Adrenal gland (tissue), 12 donors: ENCODE results near the gene MEOX1. TPM values are rescaled to one million over a fixed set of nuclear protein-coding genes. Genes with fewer than 3 reads are reported as not detected.

Source experiments
- DNase-seq, 7 donors: peaks; one replicate each; pipeline ENCODE4 v3.0.0-alpha.2; 2019 to 2020
- H3K27ac ChIP-seq, 5 donors: fragments of 200-600 bp; sonication (generic) in 4 of 5; 1 replicate in 3 of 5; 2 replicates in 2 of 5; pipeline versions ENCODE4 v1.5.1 to v1.8.0; 2016 to 2020; ENCODE audit warnings: mild to moderate bottlenecking in 1 of 5
- H3K27me3 ChIP-seq: fragments of 200-600 bp; 2 replicates; pipeline ENCODE4 v1.8.0; 2021
- H3K36me3 ChIP-seq, 2 donors: fragments of 200-600 bp; replicated peaks in 1 of 2; 1 replicate in 1 of 2; 2 replicates in 1 of 2; pipeline versions ENCODE4 v1.5.1 to v1.8.0; 2018 to 2022
- H3K4me1 ChIP-seq, 2 donors: fragments of 200-600 bp; replicated peaks in 1 of 2; 1 replicate in 1 of 2; 2 replicates in 1 of 2; pipeline versions ENCODE4 v1.5.1 to v1.8.0; 2018 to 2021
- H3K4me3 ChIP-seq, 4 donors: fragments of 200-600 bp; sonication (generic) in 3 of 4; one replicate each; pipeline ENCODE4 v1.5.1; 2016 to 2018
- H3K9me3 ChIP-seq, 3 donors: fragments of 200-600 bp; sonication (generic) in 1 of 3; replicated peaks in 1 of 3; 1 replicate in 2 of 3; 2 replicates in 1 of 3; pipeline versions ENCODE4 v1.5.1 to v1.8.0; 2016 to 2021
- CTCF ChIP-seq, 6 experiments: fragments of 450-650 bp in 4 of 6; fragments of 200-600 bp in 2 of 6; sonication (generic) in 1 of 6; IDR thresholded peaks; 1 replicate in 5 of 6; 2 replicates in 1 of 6; pipeline versions ENCODE4 v1.5.1 to v1.8.0; 2016 to 2021; ENCODE audit warnings: antibody characterized with exemption in 6 of 6, mild to moderate bottlenecking in 2 of 6, moderate library complexity in 1 of 6
- POLR2A ChIP-seq, 2 donors: fragments of 450-650 bp; IDR thresholded peaks; one replicate each; pipeline ENCODE4 v1.6.1; 2017; ENCODE audit warnings: antibody characterized with exemption in 2 of 2, mild to moderate bottlenecking in 2 of 2, moderate library complexity in 1 of 2
- WGBS, 4 donors: extraction: QIAGEN DNeasy Blood & Tissue Kit in 2 of 4; methylation state at CpG; one replicate each; pipeline versions ENCODE4 v1.1.5 to v1.1.7; 2013 to 2017; 5-methylcytosine and 5-hydroxymethylcytosine counted together
- intact Hi-C, 2 donors: fragments of 100-400 bp; cut with DNase I; formaldehyde crosslinking; loops; one replicate each; pipeline versions ENCODE4 v1.14.1 to v1.15.0; 2022 to 2023
- polyA plus RNA-seq, 3 donors: library from polyadenylated mRNA; stranded (reverse); fragments of 200-250 nt in 2 of 3; fragments of 350-450 nt in 1 of 3; fragmentation: Illumina TruSeq in 1 of 3; extraction: RNeasy Lipid Tissue Mini Kit (QIAGEN cat#74804) in 1 of 3; gene quantifications; one replicate each; pipeline ENCODE4 v1.2.3, GENCODE V29; 2013 to 2014
- total RNA-seq, 9 donors: library from RNA; depleted of rRNA in 4 of 9; stranded (reverse); fragments of >200 nt in 4 of 9; fragments of 120-200 nt in 1 of 9; fragmentation: NEBNext Ultra II Directional in 1 of 9; extraction: Animal tissue kit (Norgen Biotek cat#: 25700) in 1 of 9; gene quantifications; one replicate each; pipeline versions ENCODE4 v1.1.0 to v1.2.4, GENCODE V29; 2013 to 2023
- donor health status: healthy with polysubstance abuse.
- donor health status: Bipolar disorder and iron deficiency.
- donor health status: DM: yes; HTN: yes; CAD: no.
- donor health status: DM: no; HTN: no; CAD: no.
- donor health status: DM: no; HTN: no; CAD: no.
- donor health status: DM: yes; HTN: yes; CAD: no.

Gene MEOX1
- total and polyA plus RNA-seq, 12 donors, result 0.11 to 6.6 (median 0.40) TPM; not detected in 2

GRCh38 chr17:43616029-43616351 is 45.7 kb downstream of the MEOX1 start:
- WGBS, 4 donors, result 78 to 100% (median 93%) methylated on average over 1 of the region's 1 CpG
- H3K4me3 ChIP-seq, result no peak overlapping the region
- H3K27ac ChIP-seq, result no peak overlapping the region
- no peak for TF ChIP-seq POLR2A (IDR thresholded peaks at IDR 0.05)
- TF ChIP-seq CTCF (IDR thresholded peaks at IDR 0.05), result no peak
- no peaks in the 10 kb centered on the region for H3K27me3 ChIP-seq
- no peaks in the 10 kb centered on the region for H3K36me3 ChIP-seq
- no peaks in the 10 kb centered on the region for H3K9me3 ChIP-seq
- intact Hi-C loops, result no loop called here
- no peak for DNase-seq
- no peaks in the 10 kb centered on the region for H3K4me1 ChIP-seq

- Histone ChIP-seq H3K4me3 (no peak overlapping the region), H3K27ac (no peak overlapping the region), H3K4me1 (no peaks in the 10 kb centered on the region), H3K27me3 (no peaks in the 10 kb centered on the region), H3K36me3 (no peaks in the 10 kb centered on the region), H3K9me3 (no peaks in the 10 kb centered on the region)
- intact Hi-C loops, result no loop called here
- DNase-seq, result no peak
- TF ChIP-seq CTCF (IDR thresholded peaks at IDR 0.05) (no peak), POLR2A (IDR thresholded peaks at IDR 0.05) (no peak)
- WGBS, 4 donors, result 81 to 90% (median 87%) methylated on average over 11 of the region's 11 CpGs
Observed at GRCh38 chr17:43615330-43616028, 46.2 kb downstream of the MEOX1 start.

GRCh38 chr17:43614561-43614960 is 47.2 kb downstream of the MEOX1 start:
- 58 to 69% (median 65%) methylated on average over 5 of the region's 5 CpGs for WGBS, 4 donors
- no peak for TF ChIP-seq CTCF (IDR thresholded peaks at IDR 0.05)
- TF ChIP-seq POLR2A (IDR thresholded peaks at IDR 0.05), result no peak
- intact Hi-C loops, result no loop called here

GRCh38 chr17:43613917-43614316 is 47.8 kb downstream of the MEOX1 start:
- intact Hi-C loops, result no loop called here
- TF ChIP-seq POLR2A (IDR thresholded peaks at IDR 0.05) (no peak), CTCF (IDR thresholded peaks at IDR 0.05) (no peak)
- 26 to 43% (median 39%) methylated on average over 5 to 6 of the region's 6 CpGs for WGBS, 4 donors

More at GRCh38 chr17:43614561-43614960, 47.2 kb downstream of the MEOX1 start:
- no peaks in the 10 kb centered on the region for H3K36me3 ChIP-seq
- H3K27ac ChIP-seq, result no peak overlapping the region
- H3K4me3 ChIP-seq, result no peak overlapping the region
- no peaks in the 10 kb centered on the region for H3K4me1 ChIP-seq
- no peak for DNase-seq
- no peaks in the 10 kb centered on the region for H3K27me3 ChIP-seq
- H3K9me3 ChIP-seq, result no peaks in the 10 kb centered on the region

More at GRCh38 chr17:43613917-43614316, 47.8 kb downstream of the MEOX1 start:
- Histone ChIP-seq H3K4me3 (no peak overlapping the region), H3K27me3 (no peaks in the 10 kb centered on the region), H3K9me3 (no peaks in the 10 kb centered on the region), H3K36me3 (no peaks in the 10 kb centered on the region), H3K27ac (no peak overlapping the region), H3K4me1 (no peaks in the 10 kb centered on the region)
- peak in 2 of 7 donors; percentile 25 to 37 for DNase-seq
